Esophagus muscularis mucosa (tissue), 4 donors: ENCODE measurements around the gene SPATA2L.

Experiments used
- CTCF ChIP-seq, 3 experiments: fragments of 200-600 bp in 2 of 3; fragments of 450-650 bp in 1 of 3; sonication (generic) in 2 of 3; IDR thresholded peaks; one replicate each; pipeline ENCODE4 v1.5.1; 2017 to 2019; ENCODE audit warnings: antibody characterized with exemption in 3 of 3, mild to moderate bottlenecking in 2 of 3, moderate library complexity in 1 of 3
- EP300 ChIP-seq: sonication (generic); formaldehyde crosslinking; IDR thresholded peaks from one replicate; pipeline ENCODE4 v1.6.1; 2017; ENCODE audit warnings: antibody characterized with exemption
- POLR2A ChIP-seq: fragments of 450-650 bp; IDR thresholded peaks from one replicate; pipeline ENCODE4 v1.6.1; 2017; ENCODE audit warnings: antibody characterized with exemption, moderate library complexity, mild to moderate bottlenecking, low read depth

GRCh38 chr16:89738538-89739317 lies 37.2 kb upstream of the SPATA2L start:
- TF ChIP-seq POLR2A (no peak), CTCF (IDR thresholded peaks at IDR 0.05) (no peak), EP300 (no peak)
